HFF-Myc (cell line): Measurements from ENCODE around the gene TFIP11.

Experiments used
- DNase-seq: peaks from one replicate; pipeline ENCODE4 v3.0.0-alpha.2; 2011; ENCODE audit warnings: low read depth; ENCODE audit errors: extremely low read depth
- H3K4me3 ChIP-seq: replicated peaks from 2 replicates; pipeline ENCODE4 v1.5.1; 2011; ENCODE audit warnings: low read depth, mild to moderate bottlenecking, control low read depth, low read length
- TF ChIP-seq, protein P1 (sequence below): IDR thresholded peaks from 2 replicates; pipeline ENCODE4 v1.5.1; 2012; ENCODE audit warnings: mild to moderate bottlenecking, low read depth, low read length, control low read depth; ENCODE audit errors: missing control alignments

TFIP11 gene

DNA sequence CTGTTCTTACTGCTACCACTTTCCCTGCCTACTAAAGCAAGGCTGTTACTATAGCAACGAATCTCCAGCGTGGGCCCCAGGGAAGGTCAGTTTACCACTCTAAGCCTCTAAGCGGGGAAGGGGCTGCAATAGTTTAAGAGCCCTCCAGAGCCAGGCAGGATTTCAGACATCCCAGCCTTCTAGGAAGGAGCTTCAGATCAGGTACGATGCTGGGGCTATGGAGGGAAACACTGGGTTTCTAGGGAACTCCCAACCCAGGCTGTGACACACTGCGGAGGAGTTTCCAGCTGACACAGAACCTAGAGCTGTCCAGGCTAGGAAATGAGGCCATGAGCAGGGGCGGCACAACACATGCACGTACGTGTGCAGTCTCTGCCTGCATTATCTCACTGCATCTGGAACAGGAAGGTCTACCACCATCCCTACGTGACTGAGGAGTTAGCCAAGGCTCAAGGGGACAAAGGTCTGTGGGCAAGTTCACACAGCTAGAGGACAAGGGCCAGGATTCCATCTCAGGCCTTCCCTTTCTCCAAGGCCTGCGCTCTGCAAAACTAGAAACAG, 49.1 kb downstream of the TFIP11 start:
- no peak overlapping the region for H3K4me3 ChIP-seq
- no peak for DNase-seq
- TF ChIP-seq, protein P1, sequence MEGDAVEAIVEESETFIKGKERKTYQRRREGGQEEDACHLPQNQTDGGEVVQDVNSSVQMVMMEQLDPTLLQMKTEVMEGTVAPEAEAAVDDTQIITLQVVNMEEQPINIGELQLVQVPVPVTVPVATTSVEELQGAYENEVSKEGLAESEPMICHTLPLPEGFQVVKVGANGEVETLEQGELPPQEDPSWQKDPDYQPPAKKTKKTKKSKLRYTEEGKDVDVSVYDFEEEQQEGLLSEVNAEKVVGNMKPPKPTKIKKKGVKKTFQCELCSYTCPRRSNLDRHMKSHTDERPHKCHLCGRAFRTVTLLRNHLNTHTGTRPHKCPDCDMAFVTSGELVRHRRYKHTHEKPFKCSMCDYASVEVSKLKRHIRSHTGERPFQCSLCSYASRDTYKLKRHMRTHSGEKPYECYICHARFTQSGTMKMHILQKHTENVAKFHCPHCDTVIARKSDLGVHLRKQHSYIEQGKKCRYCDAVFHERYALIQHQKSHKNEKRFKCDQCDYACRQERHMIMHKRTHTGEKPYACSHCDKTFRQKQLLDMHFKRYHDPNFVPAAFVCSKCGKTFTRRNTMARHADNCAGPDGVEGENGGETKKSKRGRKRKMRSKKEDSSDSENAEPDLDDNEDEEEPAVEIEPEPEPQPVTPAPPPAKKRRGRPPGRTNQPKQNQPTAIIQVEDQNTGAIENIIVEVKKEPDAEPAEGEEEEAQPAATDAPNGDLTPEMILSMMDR = no peak

DNA sequence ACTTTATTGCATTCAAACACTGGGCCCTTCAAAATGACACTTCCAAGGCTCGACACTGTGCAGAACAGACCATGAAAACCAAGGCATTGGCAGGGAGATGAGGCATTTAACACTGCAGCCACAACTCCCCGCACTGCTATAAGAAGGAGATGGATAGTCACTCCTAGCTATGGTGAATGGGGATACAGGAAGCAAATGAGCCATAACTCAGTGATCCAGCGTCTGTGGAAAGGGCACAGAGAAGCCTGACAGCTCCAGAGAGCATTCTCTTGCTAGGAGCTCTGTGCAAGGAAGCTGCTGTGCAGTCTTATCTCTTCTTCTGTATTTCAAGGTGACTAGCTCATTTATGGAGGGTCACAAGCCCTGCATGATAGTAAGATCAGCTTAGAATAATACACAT, 49.6 kb downstream of the TFIP11 start:
- TF ChIP-seq, protein P1 = no peak
- DNase-seq = no peak
- no peak overlapping the region for H3K4me3 ChIP-seq

DNA sequence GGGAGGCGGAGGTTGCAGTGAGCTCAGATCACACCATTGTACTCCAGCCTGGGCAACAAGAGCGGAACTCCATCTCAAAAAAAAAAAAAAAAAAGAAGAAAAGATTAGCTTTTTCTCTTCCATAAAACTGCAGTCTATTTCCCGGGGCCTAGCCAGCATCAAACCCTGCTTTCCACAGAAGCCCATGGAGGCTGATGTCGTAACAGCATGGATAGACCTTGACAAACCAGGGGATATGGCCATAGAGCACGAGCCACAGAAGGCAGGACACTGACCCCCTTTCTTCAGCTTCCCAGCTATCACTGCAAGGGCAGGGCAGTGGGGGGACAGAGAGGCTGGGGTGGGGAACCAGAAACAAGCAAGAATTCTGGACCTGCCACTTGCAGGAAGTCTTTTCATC, 50.2 kb downstream of the TFIP11 start:
- TF ChIP-seq, protein P1 = no peak

DNA sequence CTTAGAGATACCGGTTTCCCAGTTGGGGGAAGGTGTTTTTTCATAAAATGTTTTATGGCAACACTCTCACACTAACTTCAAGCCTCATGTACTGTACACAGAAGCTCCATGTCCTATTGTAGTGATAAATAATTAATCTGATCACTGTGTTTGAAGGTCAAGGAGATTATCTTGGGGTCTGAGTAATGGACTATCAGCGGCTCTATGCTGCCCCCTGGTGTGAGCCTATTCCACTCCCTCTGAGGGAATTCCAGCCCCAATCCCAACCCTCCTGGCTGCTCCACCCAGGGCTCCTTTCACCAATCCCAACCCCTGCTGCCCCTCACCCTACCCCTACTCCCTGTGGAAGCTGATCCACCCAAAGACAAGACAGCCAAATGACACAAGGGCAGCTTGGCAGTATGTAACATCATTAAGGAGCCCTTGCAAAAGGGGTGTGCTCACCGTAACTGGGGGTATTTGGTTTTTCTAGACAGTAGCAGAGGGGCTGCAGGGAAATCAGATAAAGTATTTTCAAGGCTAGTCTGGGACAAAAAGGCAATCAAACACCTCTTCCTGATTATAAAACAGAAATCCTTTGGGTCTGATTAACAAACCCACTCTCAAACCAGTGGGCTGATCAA, 51.0 kb downstream of the TFIP11 start:
- no peak overlapping the region for H3K4me3 ChIP-seq
- TF ChIP-seq, protein P1 = peak; percentile 92
- no peak for DNase-seq

More for the DNA sequence above, 50.2 kb downstream of the TFIP11 start:
- H3K4me3 ChIP-seq = no peak overlapping the region
- no peak for DNase-seq

DNA sequence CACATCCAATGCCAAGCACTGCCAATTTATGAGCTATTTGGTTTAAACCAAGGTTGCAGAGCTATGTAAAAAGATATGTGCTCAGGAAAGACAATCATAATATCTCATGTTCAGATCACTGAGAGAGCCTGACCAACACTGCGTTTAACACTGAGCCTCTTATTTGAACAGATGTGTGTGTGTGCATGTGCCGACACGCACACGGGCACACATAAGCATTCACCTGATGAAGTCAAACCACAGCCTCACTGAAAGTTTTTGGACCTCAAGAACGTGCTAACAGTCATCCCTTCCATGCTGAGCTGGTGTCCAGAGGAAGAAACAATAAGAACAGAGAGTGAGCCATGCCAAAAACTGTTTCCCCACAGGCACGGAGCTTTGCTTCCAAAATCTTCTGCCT, 52.1 kb downstream of the TFIP11 start:
- TF ChIP-seq, protein P1 = no peak
- no peak overlapping the region for H3K4me3 ChIP-seq
- DNase-seq = no peak

DNA sequence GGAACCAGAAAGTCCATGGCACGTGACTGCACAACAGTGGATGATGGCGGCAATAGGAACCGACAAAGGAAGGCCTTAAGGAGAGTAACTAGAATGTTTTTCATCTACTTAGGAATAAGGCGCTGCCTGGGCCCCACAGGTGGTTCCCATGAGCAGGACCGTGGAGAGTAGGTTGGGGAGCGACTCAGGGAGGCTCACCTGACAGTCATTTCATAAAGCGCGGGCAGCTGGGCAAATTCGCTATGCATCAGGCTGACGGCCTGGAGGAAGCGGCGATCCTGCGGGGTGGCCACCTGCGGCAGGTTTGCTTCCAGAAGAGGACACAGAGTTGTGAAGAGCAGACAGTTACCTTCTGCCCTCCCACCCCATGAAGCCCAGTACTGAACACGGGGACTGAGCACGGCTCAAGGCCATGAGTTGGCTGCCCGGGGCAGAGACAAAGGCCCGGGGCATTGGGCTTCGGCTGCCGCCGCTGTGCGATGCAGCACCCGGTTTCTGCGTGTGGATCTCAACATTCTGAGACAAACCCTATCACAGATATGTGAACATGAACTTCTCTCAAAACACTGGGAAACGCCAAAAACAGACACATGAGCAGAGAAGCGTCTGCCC, 54.5 kb downstream of the TFIP11 start:
- no peak for DNase-seq
- TF ChIP-seq, protein P1 = no peak

More for the DNA sequence above, 54.5 kb downstream of the TFIP11 start:
- H3K4me3 ChIP-seq = no peak overlapping the region
